Osteoblast (primary cell): Measurements from ENCODE around the gene NOXA1. TPM values are rescaled to one million over a fixed set of nuclear protein-coding genes. Genes with fewer than 3 reads are reported as not detected.

Experiments
- DNase-seq: peaks from one replicate; pipeline ENCODE4 v3.0.0; 2011; ENCODE audit warnings: low spot score, mixed read lengths; ENCODE audit not compliant: insufficient read length; ENCODE audit errors: missing footprints
- H2AFZ ChIP-seq: 2 replicates; pipeline ENCODE4 v1.6.0; 2011; ENCODE audit warnings: mild to moderate bottlenecking, low read length
- H3K27ac ChIP-seq: 2 replicates; pipeline ENCODE4 v1.5.1; 2011; ENCODE audit warnings: mild to moderate bottlenecking, low read depth, low read length, moderate library complexity
- H3K27me3 ChIP-seq: 2 replicates; pipeline ENCODE4 v1.6.0; 2012; ENCODE audit warnings: mild to moderate bottlenecking, control low read depth, inconsistent platforms, low read length, moderate library complexity; ENCODE audit not compliant: insufficient read depth
- H3K36me3 ChIP-seq: 2 replicates; pipeline ENCODE4 v1.5.1; 2011; ENCODE audit warnings: mild to moderate bottlenecking, low read length, control low read depth, moderate library complexity; ENCODE audit not compliant: insufficient read depth
- H3K4me1 ChIP-seq: 2 replicates; pipeline ENCODE4 v1.5.1; 2011; ENCODE audit warnings: mild to moderate bottlenecking, low read length, control low read depth, moderate library complexity; ENCODE audit not compliant: insufficient read depth
- H3K4me2 ChIP-seq: 2 replicates; pipeline ENCODE4 v1.6.0; 2011; ENCODE audit warnings: mild to moderate bottlenecking, low read length; ENCODE audit not compliant: insufficient read depth
- H3K4me3 ChIP-seq: fragments of 200-600 bp; sonication (generic); 3 replicates; pipeline ENCODE4 v1.5.1; 2012; ENCODE audit warnings: mild to moderate bottlenecking, low read length, inconsistent platforms; ENCODE audit not compliant: insufficient read depth
- H3K79me2 ChIP-seq: 2 replicates; pipeline ENCODE4 v1.6.0; 2012; ENCODE audit warnings: mild to moderate bottlenecking, low read length, control low read depth, inconsistent platforms; ENCODE audit not compliant: insufficient read depth
- H3K9me3 ChIP-seq: 2 replicates; pipeline ENCODE4 v1.5.1; 2011; ENCODE audit warnings: low read depth, low read length, control low read depth
- H4K20me1 ChIP-seq: 2 replicates; pipeline ENCODE4 v1.6.0; 2012; ENCODE audit warnings: mild to moderate bottlenecking, low read length, control low read depth; ENCODE audit not compliant: insufficient read depth
- total RNA-seq: library from RNA; depleted of rRNA; stranded (reverse); fragments of >200 nt; gene quantifications from 2 replicates; pipeline ENCODE4 v1.2.3, GENCODE V29; 2012
- TF ChIP-seq, protein P1 (sequence below): IDR thresholded peaks from 2 replicates; pipeline ENCODE4 v1.5.1; 2011; ENCODE audit warnings: mild to moderate bottlenecking, low read depth, low read length, moderate library complexity; ENCODE audit errors: extremely low read depth

The NOXA1 gene
- total RNA-seq, 1 donor: 0.36 TPM

DNA sequence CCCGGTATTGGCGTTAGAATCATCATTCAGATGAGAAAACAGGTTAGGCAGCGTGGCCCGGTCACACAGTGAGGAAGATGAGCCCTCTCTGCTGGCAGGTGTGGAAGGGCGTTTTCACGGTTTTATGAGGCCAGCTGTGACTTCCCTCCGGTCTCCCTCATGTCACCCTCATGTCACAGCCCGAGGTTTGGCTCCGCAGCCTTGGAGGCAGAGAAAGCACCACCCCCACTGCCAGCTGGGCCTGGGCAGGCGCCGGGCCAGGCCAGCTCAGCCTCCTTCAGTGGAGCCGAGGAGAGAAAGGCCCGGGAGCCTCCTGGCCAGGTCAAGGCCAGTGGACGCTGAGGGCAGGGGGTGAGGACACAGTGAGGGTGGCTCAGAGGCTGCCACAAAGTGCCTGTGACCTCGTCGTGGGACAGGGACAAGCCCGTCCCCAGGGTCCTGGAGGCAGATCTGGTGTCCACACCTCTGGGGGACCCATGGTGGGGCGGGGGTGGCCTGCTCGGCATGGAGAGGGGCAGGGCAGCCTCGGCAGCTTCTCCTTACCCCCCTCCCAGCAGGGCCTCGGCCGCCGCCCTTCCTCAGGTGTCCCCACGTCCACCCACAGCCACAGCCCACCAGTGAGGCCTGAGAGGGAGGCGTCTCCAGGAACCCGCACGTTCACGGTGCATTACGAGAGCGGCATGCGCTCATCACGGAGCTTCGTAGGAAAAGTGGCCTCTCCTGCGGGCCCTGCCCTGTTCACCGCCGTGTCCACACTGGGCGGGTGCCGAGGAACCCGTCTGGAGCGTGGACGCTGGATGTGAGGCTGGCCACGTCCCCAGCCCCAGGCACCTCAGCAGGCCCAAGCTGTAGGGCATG, 32.4 kb upstream of the NOXA1 start:
- H3K4me2 ChIP-seq: no peak overlapping the region
- H3K27ac ChIP-seq: no peak overlapping the region
- no peaks in the 10 kb centered on the region for H3K4me1 ChIP-seq
- H2AFZ ChIP-seq: no peak overlapping the region
- no peaks in the 10 kb centered on the region for H3K27me3 ChIP-seq
- DNase-seq: no peak
- H3K79me2 ChIP-seq: no peaks in the 10 kb centered on the region
- TF ChIP-seq, protein P1, sequence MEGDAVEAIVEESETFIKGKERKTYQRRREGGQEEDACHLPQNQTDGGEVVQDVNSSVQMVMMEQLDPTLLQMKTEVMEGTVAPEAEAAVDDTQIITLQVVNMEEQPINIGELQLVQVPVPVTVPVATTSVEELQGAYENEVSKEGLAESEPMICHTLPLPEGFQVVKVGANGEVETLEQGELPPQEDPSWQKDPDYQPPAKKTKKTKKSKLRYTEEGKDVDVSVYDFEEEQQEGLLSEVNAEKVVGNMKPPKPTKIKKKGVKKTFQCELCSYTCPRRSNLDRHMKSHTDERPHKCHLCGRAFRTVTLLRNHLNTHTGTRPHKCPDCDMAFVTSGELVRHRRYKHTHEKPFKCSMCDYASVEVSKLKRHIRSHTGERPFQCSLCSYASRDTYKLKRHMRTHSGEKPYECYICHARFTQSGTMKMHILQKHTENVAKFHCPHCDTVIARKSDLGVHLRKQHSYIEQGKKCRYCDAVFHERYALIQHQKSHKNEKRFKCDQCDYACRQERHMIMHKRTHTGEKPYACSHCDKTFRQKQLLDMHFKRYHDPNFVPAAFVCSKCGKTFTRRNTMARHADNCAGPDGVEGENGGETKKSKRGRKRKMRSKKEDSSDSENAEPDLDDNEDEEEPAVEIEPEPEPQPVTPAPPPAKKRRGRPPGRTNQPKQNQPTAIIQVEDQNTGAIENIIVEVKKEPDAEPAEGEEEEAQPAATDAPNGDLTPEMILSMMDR: no peak
- H3K4me3 ChIP-seq: no peak overlapping the region
- H3K36me3 ChIP-seq: no peaks in the 10 kb centered on the region
- H3K9me3 ChIP-seq: no peaks in the 10 kb centered on the region
- H4K20me1 ChIP-seq: peaks cover 2% of the 10 kb centered on the region

DNA sequence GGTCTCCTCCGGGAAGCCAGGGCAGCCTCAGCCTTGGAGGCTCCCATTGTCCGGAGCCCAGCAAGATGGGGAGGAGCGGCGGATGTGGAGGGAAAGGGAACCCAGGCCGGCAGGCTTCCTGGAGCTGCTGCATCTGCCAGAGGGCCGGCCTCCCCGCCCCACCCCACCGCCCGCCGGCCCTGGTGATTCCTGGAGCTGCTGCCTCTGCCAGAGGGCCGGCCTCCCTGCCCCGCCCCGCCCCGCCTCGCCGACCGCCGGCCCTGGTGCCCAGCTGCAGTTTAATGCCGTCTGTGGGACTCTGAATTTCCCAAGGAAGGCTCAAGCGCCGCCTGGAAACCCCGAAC, 31.8 kb upstream of the NOXA1 start:
- Histone ChIP-seq H3K79me2 (no peaks in the 10 kb centered on the region), H3K4me1 (peaks cover under 1% of the 10 kb centered on the region), H3K27ac (no peak overlapping the region), H3K9me3 (no peaks in the 10 kb centered on the region), H3K4me2 (no peak overlapping the region), H4K20me1 (peaks cover 2% of the 10 kb centered on the region), H2AFZ (no peak overlapping the region), H3K4me3 (no peak overlapping the region), H3K27me3 (no peaks in the 10 kb centered on the region), H3K36me3 (no peaks in the 10 kb centered on the region)
- no peak for DNase-seq
- TF ChIP-seq, protein P1: no peak

DNA sequence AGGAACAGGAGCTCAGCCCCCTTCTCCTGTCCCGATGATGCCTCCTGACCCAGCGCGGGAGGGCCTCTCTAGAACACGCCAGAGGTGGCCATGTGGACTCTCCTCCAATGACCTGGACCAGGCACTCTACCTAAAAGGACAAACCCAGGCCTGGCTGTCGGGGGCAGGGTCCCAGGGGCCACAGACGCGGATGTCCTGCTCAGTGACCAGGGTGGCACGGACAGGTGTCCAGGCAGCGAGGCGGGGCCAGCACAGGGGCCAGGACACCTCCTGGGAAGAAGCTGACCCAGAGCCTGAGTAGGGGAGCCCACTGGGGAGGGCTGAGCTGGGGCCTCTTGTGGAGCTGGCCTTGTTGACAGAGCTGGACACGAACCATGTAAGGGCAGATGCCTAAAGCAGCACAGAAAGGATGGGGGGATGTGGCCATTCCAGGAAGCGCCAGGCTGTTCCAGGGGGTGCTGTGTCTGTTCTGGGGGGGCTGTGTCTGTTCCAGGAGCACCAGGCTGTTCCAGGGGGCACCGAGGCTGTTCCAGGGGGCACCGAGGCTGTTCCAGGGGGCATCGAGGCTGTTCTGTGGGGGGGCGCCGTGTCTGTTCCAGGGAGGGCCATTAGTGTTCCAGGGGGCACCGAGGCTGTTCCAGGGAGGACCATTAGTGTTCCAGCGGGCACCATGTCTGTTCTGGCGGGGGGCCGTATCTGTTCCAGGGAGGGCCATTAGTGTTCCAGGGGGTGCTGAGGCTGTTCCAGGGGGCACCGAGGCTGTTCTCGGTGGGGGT, 30.8 kb upstream of the NOXA1 start:
- Histone ChIP-seq H3K4me1 (peaks cover 2% of the 10 kb centered on the region), H3K36me3 (no peaks in the 10 kb centered on the region), H3K27ac (no peak overlapping the region), H4K20me1 (peaks cover 7% of the 10 kb centered on the region), H3K4me3 (no peak overlapping the region), H3K4me2 (no peak overlapping the region), H3K9me3 (no peaks in the 10 kb centered on the region), H3K79me2 (no peaks in the 10 kb centered on the region), H3K27me3 (no peaks in the 10 kb centered on the region), H2AFZ (no peak overlapping the region)
- DNase-seq: no peak
- TF ChIP-seq, protein P1: no peak
